Activated naive CD4-positive, alpha-beta T cell treated with anti-CD3 and anti-CD28 coated beads, Interleukin-2, amount 10 ng/mL, durations not matched to agents 5 hours and 36 hours (primary cell): ENCODE data around the gene MYL4. TPM values are rescaled to one million over a fixed set of nuclear protein-coding genes. Genes with fewer than 3 reads are reported as not detected.

Source experiments
- total RNA-seq, 2 experiments: library from RNA; stranded (reverse); gene quantifications; one replicate each; pipeline ENCODE4 v1.2.3, GENCODE V29; 2021

Gene MYL4
- total RNA-seq, result not detected

GRCh38 chr17:47208744-47209488 lies at the start of gene MYL4:
Gene MYL4 (plus strand): TSS chr17:47209348. CDS start chr17:47209423, 75 bp downstream.

GRCh38 chr17:47188876-47189731 lies 20.0 kb upstream of the MYL4 start, which contains the start of gene CDC27:
Gene CDC27 (minus strand): TSS chr17:47189295. CDS start chr17:47189172, 123 bp downstream.

GRCh38 chr17:47253541-47254402 lies 44.6 kb downstream of the MYL4 start, which contains the start of gene ITGB3:
Gene ITGB3 (plus strand): TSS chr17:47253827. CDS start chr17:47253862, 35 bp downstream.

Other genes with a start within 250 kb of the MYL4 start
- gene RPRML, start 230.1 kb upstream of the MYL4 start, total RNA-seq, result not detected
- gene CDC27, start 20.1 kb upstream of the MYL4 start, total RNA-seq, result 10 to 100 TPM; 94.4 to 97.9 TPM
- gene ITGB3, start 44.5 kb downstream of the MYL4 start, total RNA-seq, result under 1 TPM; 0.46 to 0.60 TPM
- 1 to 10 TPM; 4.7 to 5.1 TPM for gene EFCAB13, start 114.6 kb downstream of the MYL4 start, total RNA-seq